HG03575 (cell line): ENCODE measurements around the gene ZNF644.
"Not testable (repeated sequence)": the region's sequence is repeated elsewhere in the genome, so short reads cannot be mapped to it uniquely, and the experiment has no call there.

ENCODE experiments used
- ATAC-seq: cut with Tn5 transposase; IDR thresholded peaks from one replicate; pipeline ENCODE4 v1.9.1; 2021; ENCODE audit not compliant: unreplicated experiment, insufficient number of reproducible peaks, low FRiP score; ENCODE audit errors: extremely low read depth

Gene ZNF644

GRCh38 chr1:90891756-90892155 is 130.1 kb downstream of the ZNF644 start:
- not testable (repeated sequence) for ATAC-seq

GRCh38 chr1:90882221-90882620 is 139.6 kb downstream of the ZNF644 start:
- ATAC-seq = no peak

GRCh38 chr1:90881034-90881433 is 140.8 kb downstream of the ZNF644 start:
- ATAC-seq = no peak

- ATAC-seq = no peak
Observed at GRCh38 chr1:90879281-90879680, 142.6 kb downstream of the ZNF644 start.

GRCh38 chr1:90876101-90876500 is 145.7 kb downstream of the ZNF644 start:
- ATAC-seq = no peak
